Testis (tissue), 3 donors: ENCODE results near the gene TUBB. TPM values are rescaled to one million over a fixed set of nuclear protein-coding genes. Genes with fewer than 3 reads are reported as not detected.
A peak's percentile ranks its signal among the peaks of the same experiment; 100 is the strongest.

ENCODE experiments used
- DNase-seq: peaks from one replicate; pipeline ENCODE4 v3.0.0-alpha.2; 2019
- H3K27ac ChIP-seq, 2 donors: fragments of 200-600 bp; sonication (generic); one replicate each; pipeline ENCODE4 v1.5.1; 2019
- H3K27me3 ChIP-seq: fragments of 200-600 bp; sonication (generic); one replicate; pipeline ENCODE4 v1.5.1; 2019
- H3K36me3 ChIP-seq: fragments of 200-600 bp; sonication (generic); one replicate; pipeline ENCODE4 v1.5.1; 2017; ENCODE audit warnings: low read depth; ENCODE audit errors: missing control alignments
- H3K4me1 ChIP-seq: fragments of 200-600 bp; sonication (generic); one replicate; pipeline ENCODE4 v1.5.1; 2019
- H3K4me3 ChIP-seq, 2 donors: fragments of 200-600 bp; sonication (generic); one replicate each; pipeline ENCODE4 v1.5.1; 2017 to 2019
- H3K9me3 ChIP-seq: fragments of 200-600 bp; sonication (generic); one replicate; pipeline ENCODE4 v1.5.1; 2017
- CTCF ChIP-seq, 3 experiments: fragments of 450-650 bp in 2 of 3; fragments of 200-600 bp in 1 of 3; sonication (generic) in 1 of 3; IDR thresholded peaks; one replicate each; pipeline ENCODE4 v1.5.1; 2016 to 2019; ENCODE audit warnings: antibody characterized with exemption in 3 of 3, mild to moderate bottlenecking in 2 of 3, moderate library complexity in 1 of 3
- POLR2A ChIP-seq: fragments of 450-650 bp; IDR thresholded peaks from one replicate; pipeline ENCODE4 v1.6.1; 2017; ENCODE audit warnings: antibody characterized with exemption, mild to moderate bottlenecking, moderate library complexity
- WGBS, 2 donors: methylation state at CpG; one replicate each; pipeline ENCODE4 v1.1.5; 2018; 5-methylcytosine and 5-hydroxymethylcytosine counted together
- intact Hi-C: fragments of 100-400 bp; cut with DNase I; formaldehyde crosslinking; loops from one replicate; pipeline ENCODE4 v1.15.1; 2023; ENCODE audit warnings: low total_unique reads
- polyA plus RNA-seq: library from polyadenylated mRNA; stranded (reverse); fragments of 350-450 nt; fragmentation: Illumina TruSeq; extraction: RNeasy Lipid Tissue Mini Kit (QIAGEN cat#74804); gene quantifications from one replicate; pipeline ENCODE4 v1.2.3, GENCODE V29; 2014; ENCODE audit warnings: low read depth, low replicate concordance; ENCODE audit not compliant: insufficient read depth
- total RNA-seq, 2 donors: library from RNA; depleted of rRNA; stranded (reverse); fragments of >200 nt; gene quantifications; one replicate each; pipeline ENCODE4 v1.2.3, GENCODE V29; 2016

TUBB gene
- total and polyA plus RNA-seq, 3 donors from 2014 or later = 173 to 309 (median 252) TPM

DNA sequence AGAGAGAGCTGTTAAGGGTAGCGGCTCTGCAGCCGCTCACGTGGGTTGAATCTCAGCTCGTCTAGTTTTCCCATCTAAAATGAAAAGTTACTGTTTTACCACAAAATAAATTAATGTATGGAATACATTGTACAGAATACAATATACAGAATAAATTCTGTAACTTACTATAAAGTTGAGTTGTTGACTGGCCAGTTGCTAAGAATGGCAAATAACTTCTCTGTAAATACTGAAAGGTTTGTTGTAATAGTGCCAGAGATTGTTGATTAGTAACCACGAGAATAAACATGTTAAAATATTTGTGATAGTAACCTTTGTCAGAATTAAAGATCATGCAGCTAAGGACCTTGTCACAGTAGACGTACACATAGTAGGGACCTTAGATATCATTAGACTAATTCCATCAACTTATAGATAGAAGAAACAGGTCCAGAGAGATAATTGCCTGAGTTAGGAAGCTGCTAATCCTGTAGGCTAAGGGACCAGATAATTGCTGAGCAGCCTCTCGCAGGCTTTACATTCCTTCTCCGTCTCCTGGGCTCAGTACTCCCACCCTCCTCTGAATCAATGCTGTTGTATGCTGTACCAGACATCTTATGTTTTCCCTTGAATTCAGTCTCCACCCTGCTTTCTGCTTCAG is 28.8 kb upstream of the TUBB start:
- WGBS, 2 donors = 8 to 13% methylated on average over 8 of the region's 8 CpGs
- peak overlapping the region; percentile 61 to 92 for H3K27ac ChIP-seq
- H3K36me3 ChIP-seq = no peaks in the 10 kb centered on the region
- intact Hi-C loops = no loop called here
- peak overlapping the region; percentile 58 to 72 for H3K4me3 ChIP-seq
- H3K9me3 ChIP-seq = no peaks in the 10 kb centered on the region
- TF ChIP-seq POLR2A = no peak
- TF ChIP-seq CTCF (IDR thresholded peaks at IDR 0.05) = no peak
- peaks cover 30% of the 10 kb centered on the region for H3K4me1 ChIP-seq
- H3K27me3 ChIP-seq = no peaks in the 10 kb centered on the region
- DNase-seq = no peak

- intact Hi-C loops = no loop called here
- no peaks in the 10 kb centered on the region for H3K27me3 ChIP-seq
- TF ChIP-seq CTCF (IDR thresholded peaks at IDR 0.05) (no peak), POLR2A (no peak)
- no peaks in the 10 kb centered on the region for H3K36me3 ChIP-seq
- H3K4me3 ChIP-seq = no peak overlapping the region
- no peak overlapping the region for H3K27ac ChIP-seq
- H3K9me3 ChIP-seq = no peaks in the 10 kb centered on the region
- WGBS, 2 donors = 94 to 95% methylated on average over 5 of the region's 5 CpGs
- H3K4me1 ChIP-seq = peaks cover 8% of the 10 kb centered on the region
- DNase-seq = no peak
These were observed 23.7 kb upstream of the TUBB start for GRCh38 chr6:30696432-30696831.

- no peaks in the 10 kb centered on the region for H3K4me1 ChIP-seq
- H3K36me3 ChIP-seq = no peaks in the 10 kb centered on the region
- TF ChIP-seq CTCF (IDR thresholded peaks at IDR 0.05) (no peak), POLR2A (no peak)
- DNase-seq = no peak
- no peaks in the 10 kb centered on the region for H3K27me3 ChIP-seq
- intact Hi-C loops = no loop called here
- no peak overlapping the region for H3K4me3 ChIP-seq
- no peak overlapping the region for H3K27ac ChIP-seq
- 67 to 79% methylated on average over 4 of the region's 4 CpGs for WGBS, 2 donors
- no peaks in the 10 kb centered on the region for H3K9me3 ChIP-seq
These were observed 19.8 kb upstream of the TUBB start for GRCh38 chr6:30700340-30700739.

DNA sequence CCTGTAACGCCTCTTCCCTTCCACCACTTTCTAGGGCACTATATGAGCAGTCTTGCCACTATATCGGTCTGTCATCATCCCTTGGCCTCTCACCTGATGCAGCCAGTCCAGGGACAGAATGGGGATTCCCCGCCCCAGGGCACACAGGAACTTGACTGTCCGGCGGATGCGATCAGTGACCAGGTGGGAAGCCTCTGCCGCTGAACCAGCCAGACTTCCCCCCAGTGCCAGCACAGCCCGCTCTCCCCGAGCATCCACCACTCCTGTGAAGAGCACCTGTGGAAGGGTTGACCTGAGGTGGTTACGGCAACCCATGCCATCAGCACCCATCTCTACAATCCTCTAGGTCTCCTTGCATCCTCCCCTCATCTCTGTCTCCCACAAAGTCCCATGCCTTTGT is 17.1 kb upstream of the TUBB start:
- Histone ChIP-seq H3K4me3 (no peak overlapping the region), H3K36me3 (no peaks in the 10 kb centered on the region), H3K4me1 (no peaks in the 10 kb centered on the region), H3K27me3 (no peaks in the 10 kb centered on the region), H3K9me3 (no peaks in the 10 kb centered on the region), H3K27ac (no peak overlapping the region)
- no peak for DNase-seq
- intact Hi-C loops = no loop called here
- no peak for TF ChIP-seq CTCF (IDR thresholded peaks at IDR 0.05)
- WGBS, 2 donors = 95% methylated on average over 6 to 10 of the region's 10 CpGs

DNA sequence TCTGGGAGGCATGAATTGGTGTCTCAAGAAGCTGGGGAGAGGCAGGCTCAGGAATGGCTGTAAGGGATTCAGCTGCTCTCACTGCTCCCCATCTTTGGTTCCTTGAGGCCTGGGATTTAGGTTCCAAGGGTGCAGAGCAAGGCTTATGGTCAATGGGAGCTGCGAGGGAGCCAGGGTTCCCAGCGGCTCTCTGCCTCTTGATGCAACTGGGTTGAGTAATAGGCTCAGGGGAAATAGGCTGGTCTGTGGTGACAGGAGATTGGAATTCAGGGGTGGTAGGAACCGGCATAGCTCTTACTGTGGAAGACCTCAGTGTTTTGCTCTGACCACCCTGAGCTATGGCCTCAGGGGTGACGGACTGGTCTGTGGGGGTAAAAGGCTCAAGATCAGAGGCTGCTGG is 16.3 kb upstream of the TUBB start:
- intact Hi-C loops = no loop called here
- no peaks in the 10 kb centered on the region for H3K36me3 ChIP-seq
- H3K9me3 ChIP-seq = no peaks in the 10 kb centered on the region
- H3K27ac ChIP-seq = no peak overlapping the region
- H3K4me1 ChIP-seq = no peaks in the 10 kb centered on the region
- no peaks in the 10 kb centered on the region for H3K27me3 ChIP-seq
- no peak overlapping the region for H3K4me3 ChIP-seq
- 96 to 100% methylated on average over 4 of the region's 4 CpGs for WGBS, 2 donors
- DNase-seq = no peak
- no peak for TF ChIP-seq CTCF (IDR thresholded peaks at IDR 0.05)
- no peak for TF ChIP-seq POLR2A
